HUES64 (cell line): ENCODE data around the gene COASY.
"Not testable (repeated sequence)": the region's sequence is repeated elsewhere in the genome, so short reads cannot be mapped to it uniquely, and the experiment has no call there.

Source experiments
- H3K27ac ChIP-seq: 2 replicates; pipeline ENCODE4 v1.7.0; 2013; ENCODE audit warnings: low read depth, low read length, inconsistent platforms
- H3K27me3 ChIP-seq: 2 replicates; pipeline ENCODE4 v1.6.1; 2013; ENCODE audit warnings: mild to moderate bottlenecking, low read length; ENCODE audit not compliant: insufficient read depth
- H3K36me3 ChIP-seq: 2 replicates; pipeline ENCODE4 v1.6.1; 2013; ENCODE audit warnings: mild to moderate bottlenecking, low read length; ENCODE audit not compliant: insufficient read depth
- H3K4me1 ChIP-seq: 2 replicates; pipeline ENCODE4 v1.6.1; 2013; ENCODE audit warnings: mild to moderate bottlenecking, low read length, moderate library complexity; ENCODE audit not compliant: insufficient read depth
- H3K4me3 ChIP-seq: 2 replicates; pipeline ENCODE4 v1.5.1; 2013; ENCODE audit warnings: mild to moderate bottlenecking, low read length, moderate library complexity
- H3K9ac ChIP-seq: 2 replicates; pipeline ENCODE4 v1.6.1; 2013; ENCODE audit warnings: mild to moderate bottlenecking, low read depth, low read length
- H3K9me3 ChIP-seq: 2 replicates; pipeline ENCODE4 v1.6.1; 2013; ENCODE audit warnings: low read depth, low read length; ENCODE audit not compliant: insufficient read depth
- WGBS: fragments of 150-250, 120-280 bp; methylation state at CpG from one replicate; pipeline ENCODE4 v1.1.7; 2013; ENCODE audit warnings: missing lambda C conversion rate; 5-methylcytosine and 5-hydroxymethylcytosine counted together

COASY gene

GRCh38 chr17:42607769-42608168 lies 45.8 kb downstream of the COASY start:
- H3K4me1 ChIP-seq: peaks cover 11% of the 10 kb centered on the region
- peak overlapping the region; percentile 93 for H3K4me3 ChIP-seq
- H3K9me3 ChIP-seq: no peaks in the 10 kb centered on the region
- peaks cover 17% of the 10 kb centered on the region for H3K36me3 ChIP-seq
- no peaks in the 10 kb centered on the region for H3K27me3 ChIP-seq
- H3K9ac ChIP-seq: no peak overlapping the region
- H3K27ac ChIP-seq: no peak overlapping the region
- 91% methylated on average over 3 of the region's 3 CpGs for WGBS

GRCh38 chr17:42608305-42609181 lies 46.6 kb downstream of the COASY start:
- H3K9ac ChIP-seq: peak overlapping the region; percentile 79
- 3% methylated on average over 30 of the region's 30 CpGs for WGBS
- no peaks in the 10 kb centered on the region for H3K9me3 ChIP-seq
- no peaks in the 10 kb centered on the region for H3K27me3 ChIP-seq
- peak overlapping the region; percentile 69 for H3K27ac ChIP-seq
- peaks cover 24% of the 10 kb centered on the region for H3K36me3 ChIP-seq
- peak overlapping the region; percentile 93 for H3K4me3 ChIP-seq
- H3K4me1 ChIP-seq: peaks cover 11% of the 10 kb centered on the region

GRCh38 chr17:42609182-42609813 lies 47.4 kb downstream of the COASY start, which contains the start of the genes RETREG3 and TUBG1:
Gene RETREG3, minus strand, starts transcription at chr17:42609374. Its CDS starts 50 bp downstream, at chr17:42609324.
Gene TUBG1, plus strand, starts transcription at chr17:42609683. Its CDS starts 55 bp downstream, at chr17:42609738.
- Histone ChIP-seq H3K9me3 (no peaks in the 10 kb centered on the region), H3K9ac (peak within 1 kb of the TSS; percentile 86), H3K27ac (peak within 1 kb of the TSS; percentile 78), H3K4me3 (peak within 1 kb of the TSS; percentile 93), H3K36me3 (peaks cover 31% of the 10 kb centered on the region), H3K27me3 (no peaks in the 10 kb centered on the region), H3K4me1 (peaks cover 11% of the 10 kb centered on the region)
- under 1% methylated on average over 66 of the region's 66 CpGs for WGBS

- Histone ChIP-seq H3K4me1 (peaks cover 11% of the 10 kb centered on the region), H3K36me3 (peaks cover 39% of the 10 kb centered on the region), H3K27ac (peak overlapping the region; percentile 78), H3K9ac (peak overlapping the region; percentile 86), H3K4me3 (peak overlapping the region; percentile 93)
- not testable (repeated sequence) for H3K9me3 ChIP-seq, H3K27me3 ChIP-seq
- 16% methylated on average over 33 of the region's 42 CpGs for WGBS
Observed at GRCh38 chr17:42609814-42610801, 48.2 kb downstream of the COASY start.

GRCh38 chr17:42612013-42612412 lies 50.1 kb downstream of the COASY start:
- Histone ChIP-seq H3K9ac (no peak overlapping the region), H3K27me3 (no peaks in the 10 kb centered on the region), H3K4me1 (peaks cover 11% of the 10 kb centered on the region), H3K27ac (no peak overlapping the region), H3K9me3 (no peaks in the 10 kb centered on the region), H3K4me3 (no peak overlapping the region), H3K36me3 (peaks cover 48% of the 10 kb centered on the region)
- WGBS: 93% methylated on average over 4 of the region's 4 CpGs

GRCh38 chr17:42613699-42614295 lies 51.8 kb downstream of the COASY start:
- H3K27ac ChIP-seq: no peak overlapping the region
- 96% methylated on average over 16 of the region's 17 CpGs for WGBS
- H3K27me3 ChIP-seq: no peaks in the 10 kb centered on the region
- H3K9me3 ChIP-seq: no peaks in the 10 kb centered on the region
- peaks cover 6% of the 10 kb centered on the region for H3K4me1 ChIP-seq
- H3K9ac ChIP-seq: no peak overlapping the region
- H3K4me3 ChIP-seq: no peak overlapping the region
- H3K36me3 ChIP-seq: peaks cover 48% of the 10 kb centered on the region
